Testis (tissue), 3 donors: ENCODE results near the gene CALD1. TPM values are rescaled to one million over a fixed set of nuclear protein-coding genes. Genes with fewer than 3 reads are reported as not detected.
A peak's percentile ranks its signal among the peaks of the same experiment; 100 is the strongest.

Experiments
- DNase-seq: peaks from one replicate; pipeline ENCODE4 v3.0.0-alpha.2; 2019
- H3K27ac ChIP-seq, 2 donors: fragments of 200-600 bp; sonication (generic); one replicate each; pipeline ENCODE4 v1.5.1; 2019
- H3K27me3 ChIP-seq: fragments of 200-600 bp; sonication (generic); one replicate; pipeline ENCODE4 v1.5.1; 2019
- H3K36me3 ChIP-seq: fragments of 200-600 bp; sonication (generic); one replicate; pipeline ENCODE4 v1.5.1; 2017; ENCODE audit warnings: low read depth; ENCODE audit errors: missing control alignments
- H3K4me1 ChIP-seq: fragments of 200-600 bp; sonication (generic); one replicate; pipeline ENCODE4 v1.5.1; 2019
- H3K4me3 ChIP-seq, 2 donors: fragments of 200-600 bp; sonication (generic); one replicate each; pipeline ENCODE4 v1.5.1; 2017 to 2019
- H3K9me3 ChIP-seq: fragments of 200-600 bp; sonication (generic); one replicate; pipeline ENCODE4 v1.5.1; 2017
- POLR2A ChIP-seq: fragments of 450-650 bp; IDR thresholded peaks from one replicate; pipeline ENCODE4 v1.6.1; 2017; ENCODE audit warnings: antibody characterized with exemption, mild to moderate bottlenecking, moderate library complexity
- whole genome bisulfite sequencing, 2 donors: methylation state at CpG; one replicate each; pipeline ENCODE4 v1.1.5; 2018; 5-methylcytosine and 5-hydroxymethylcytosine counted together
- intact Hi-C: fragments of 100-400 bp; cut with DNase I; formaldehyde crosslinking; loops from one replicate; pipeline ENCODE4 v1.15.1; 2023; ENCODE audit warnings: low total_unique reads
- polyA plus RNA-seq: library from polyadenylated mRNA; stranded (reverse); fragments of 350-450 nt; fragmentation: Illumina TruSeq; extraction: RNeasy Lipid Tissue Mini Kit (QIAGEN cat#74804); gene quantifications from one replicate; pipeline ENCODE4 v1.2.3, GENCODE V29; 2014; ENCODE audit warnings: low read depth, low replicate concordance; ENCODE audit not compliant: insufficient read depth
- total RNA-seq, 2 donors: library from RNA; depleted of rRNA; stranded (reverse); fragments of >200 nt; gene quantifications; one replicate each; pipeline ENCODE4 v1.2.3, GENCODE V29; 2016
- TF ChIP-seq, protein P1 (sequence below), 3 experiments: fragments of 450-650 bp in 2 of 3; fragments of 200-600 bp in 1 of 3; sonication (generic) in 1 of 3; IDR thresholded peaks; one replicate each; pipeline ENCODE4 v1.5.1; 2016 to 2019; ENCODE audit warnings: antibody characterized with exemption in 3 of 3, mild to moderate bottlenecking in 2 of 3, moderate library complexity in 1 of 3

CALD1 gene
- total and polyA plus RNA-seq, 3 donors from 2014 or later = 103 to 153 (median 135) TPM

DNA sequence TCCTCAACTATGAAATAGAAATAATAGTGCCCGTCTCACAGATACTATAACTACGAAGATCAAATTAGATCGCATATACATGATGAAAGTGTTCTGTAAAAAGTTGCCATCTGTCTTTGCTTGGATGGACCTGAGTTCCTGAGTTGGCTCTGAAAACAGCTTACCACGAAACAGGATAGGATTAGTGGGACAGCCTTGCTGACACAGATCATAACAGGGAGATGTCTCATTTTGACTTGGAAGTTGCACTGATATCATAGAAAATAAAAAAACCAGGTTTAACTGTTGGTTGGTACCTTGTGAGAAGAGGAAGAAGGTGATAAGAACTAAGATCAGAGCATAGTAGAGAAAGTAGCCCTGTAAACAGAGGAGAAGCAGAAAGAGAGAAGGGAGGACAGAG is 127.6 kb downstream of the CALD1 start:
- H3K4me1 ChIP-seq = peaks cover 9% of the 10 kb centered on the region

DNA sequence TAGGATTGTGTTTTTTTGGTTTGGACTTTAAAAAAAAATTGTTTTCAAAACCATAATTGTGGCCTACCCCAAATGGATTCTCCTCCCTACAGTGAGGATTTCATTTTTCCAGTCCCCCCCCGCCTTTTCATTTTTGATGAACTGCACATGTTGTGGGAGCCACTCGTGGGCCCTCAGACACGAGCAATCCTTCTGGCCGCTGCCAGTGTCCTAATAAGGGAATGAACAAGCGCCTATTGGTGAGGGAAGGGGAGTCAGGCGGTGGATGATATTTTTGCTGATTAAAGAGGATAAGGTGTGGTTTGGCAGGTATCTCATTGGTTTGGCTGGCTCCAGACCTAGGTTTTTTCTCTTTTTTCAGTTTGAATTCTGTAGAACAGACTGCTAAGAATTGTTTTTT is 128.2 kb downstream of the CALD1 start:
- no peaks in the 10 kb centered on the region for H3K27me3 ChIP-seq
- peaks cover 9% of the 10 kb centered on the region for H3K4me1 ChIP-seq
- H3K27ac ChIP-seq = peak overlapping the region in 1 of 2 donors; percentile 28
- no peaks in the 10 kb centered on the region for H3K9me3 ChIP-seq
- no peaks in the 10 kb centered on the region for H3K36me3 ChIP-seq
- intact Hi-C loops = no loop called here
- no peak for TF ChIP-seq POLR2A
- TF ChIP-seq, protein P1, sequence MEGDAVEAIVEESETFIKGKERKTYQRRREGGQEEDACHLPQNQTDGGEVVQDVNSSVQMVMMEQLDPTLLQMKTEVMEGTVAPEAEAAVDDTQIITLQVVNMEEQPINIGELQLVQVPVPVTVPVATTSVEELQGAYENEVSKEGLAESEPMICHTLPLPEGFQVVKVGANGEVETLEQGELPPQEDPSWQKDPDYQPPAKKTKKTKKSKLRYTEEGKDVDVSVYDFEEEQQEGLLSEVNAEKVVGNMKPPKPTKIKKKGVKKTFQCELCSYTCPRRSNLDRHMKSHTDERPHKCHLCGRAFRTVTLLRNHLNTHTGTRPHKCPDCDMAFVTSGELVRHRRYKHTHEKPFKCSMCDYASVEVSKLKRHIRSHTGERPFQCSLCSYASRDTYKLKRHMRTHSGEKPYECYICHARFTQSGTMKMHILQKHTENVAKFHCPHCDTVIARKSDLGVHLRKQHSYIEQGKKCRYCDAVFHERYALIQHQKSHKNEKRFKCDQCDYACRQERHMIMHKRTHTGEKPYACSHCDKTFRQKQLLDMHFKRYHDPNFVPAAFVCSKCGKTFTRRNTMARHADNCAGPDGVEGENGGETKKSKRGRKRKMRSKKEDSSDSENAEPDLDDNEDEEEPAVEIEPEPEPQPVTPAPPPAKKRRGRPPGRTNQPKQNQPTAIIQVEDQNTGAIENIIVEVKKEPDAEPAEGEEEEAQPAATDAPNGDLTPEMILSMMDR (IDR thresholded peaks at IDR 0.05) = no peak
- H3K4me3 ChIP-seq = no peak overlapping the region
- no peak for DNase-seq
- WGBS, 2 donors = 54 to 59% methylated on average over 5 to 6 of the region's 6 CpGs

More for the DNA sequence above, 127.6 kb downstream of the CALD1 start:
- H3K27ac ChIP-seq = peak overlapping the region in 1 of 2 donors; percentile 10
- DNase-seq = no peak
- H3K9me3 ChIP-seq = no peaks in the 10 kb centered on the region
- WGBS, 2 donors = 93% methylated on average over 4 of the region's 4 CpGs
- no peaks in the 10 kb centered on the region for H3K27me3 ChIP-seq
- intact Hi-C loops = no loop called here
- H3K36me3 ChIP-seq = no peaks in the 10 kb centered on the region
- no peak for TF ChIP-seq POLR2A
- TF ChIP-seq, protein P1 (IDR thresholded peaks at IDR 0.05) = no peak
- H3K4me3 ChIP-seq = no peak overlapping the region

DNA sequence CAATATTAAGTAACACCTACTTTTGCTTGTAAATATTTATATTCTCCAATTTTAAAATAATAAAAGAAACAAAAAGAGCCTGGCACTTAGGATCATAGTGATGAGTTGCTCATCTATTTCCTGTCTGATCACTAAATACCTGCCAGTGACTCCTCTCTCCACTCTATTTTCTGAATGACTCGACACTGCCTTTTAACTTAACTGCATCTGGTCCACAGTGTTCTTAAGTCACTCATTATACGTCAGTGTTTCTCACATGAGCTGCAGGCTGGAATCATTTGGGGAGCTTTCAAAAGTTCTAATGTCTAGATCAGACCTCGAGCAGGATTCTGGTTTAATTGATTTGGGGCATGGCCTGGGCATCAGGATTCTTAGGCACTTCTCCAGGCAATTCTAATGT is 128.9 kb downstream of the CALD1 start:
- TF ChIP-seq POLR2A = no peak
- TF ChIP-seq, protein P1 (IDR thresholded peaks at IDR 0.05) = no peak
- H3K27me3 ChIP-seq = no peaks in the 10 kb centered on the region
- H3K36me3 ChIP-seq = no peaks in the 10 kb centered on the region
- intact Hi-C loops = no loop called here
- WGBS, 2 donors = 49 to 67% methylated on average over 3 of the region's 3 CpGs
- peak overlapping the region in 1 of 2 donors; percentile 28 for H3K27ac ChIP-seq
- peaks cover 9% of the 10 kb centered on the region for H3K4me1 ChIP-seq
- no peak for DNase-seq
- no peaks in the 10 kb centered on the region for H3K9me3 ChIP-seq
- H3K4me3 ChIP-seq = no peak overlapping the region

DNA sequence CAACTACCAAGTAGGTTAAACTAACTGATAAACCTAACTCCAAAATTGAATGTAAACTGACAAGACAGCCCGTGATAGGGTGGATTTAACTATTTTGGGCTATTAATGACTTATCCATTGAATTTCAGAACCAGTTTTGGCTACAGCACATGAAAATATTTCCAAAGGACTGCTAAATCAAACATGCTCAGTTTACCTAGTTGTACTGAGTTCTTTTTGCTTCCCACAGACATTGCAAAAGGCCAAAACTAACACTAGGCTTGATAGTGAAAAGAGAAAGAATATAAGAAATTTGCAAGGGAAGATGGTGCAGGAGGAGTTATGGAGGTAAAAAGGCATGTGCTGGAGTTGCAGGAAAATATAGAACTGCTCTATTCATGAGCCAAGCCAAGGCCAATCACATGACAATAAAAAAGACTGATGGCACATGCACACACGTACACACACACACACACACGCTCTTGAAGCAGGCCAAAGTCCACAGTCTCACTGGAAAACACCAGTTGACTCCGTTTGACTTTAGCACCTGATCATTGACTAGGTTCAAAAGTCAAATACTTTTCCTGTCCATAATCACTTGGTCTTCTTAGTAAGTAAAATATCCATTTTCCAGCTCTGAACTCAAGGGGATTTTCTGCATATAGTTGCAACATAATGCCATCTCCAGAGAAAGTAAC is 130.9 kb downstream of the CALD1 start:
- TF ChIP-seq POLR2A = no peak
- TF ChIP-seq, protein P1 (IDR thresholded peaks at IDR 0.05) = no peak
- no peaks in the 10 kb centered on the region for H3K27me3 ChIP-seq
- no peak overlapping the region for H3K27ac ChIP-seq
- DNase-seq = no peak
- intact Hi-C loops = no loop called here
- H3K9me3 ChIP-seq = no peaks in the 10 kb centered on the region
- no peak overlapping the region for H3K4me3 ChIP-seq
- no peaks in the 10 kb centered on the region for H3K36me3 ChIP-seq
- 68 to 74% methylated on average over 4 of the region's 4 CpGs for WGBS, 2 donors
- H3K4me1 ChIP-seq = no peaks in the 10 kb centered on the region

DNA sequence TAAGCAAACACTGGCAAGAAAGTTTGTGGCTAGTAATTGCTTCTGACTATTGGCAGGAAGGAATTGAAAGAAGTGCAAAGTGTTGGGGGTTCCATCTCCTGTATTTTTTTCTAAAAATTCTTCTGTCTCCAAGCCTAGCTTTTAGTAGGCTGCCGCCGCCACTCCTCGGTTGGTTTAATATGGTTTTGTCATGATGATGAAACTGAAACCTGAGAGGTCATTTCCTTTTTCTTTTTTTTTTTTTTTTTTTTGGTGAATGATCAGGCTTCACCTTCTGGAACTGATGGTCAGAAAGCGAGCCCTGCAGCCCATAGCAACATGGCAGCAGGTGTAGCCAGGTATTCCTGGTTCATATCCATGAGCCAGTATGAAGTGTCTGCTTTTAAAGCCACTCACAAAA is 131.5 kb downstream of the CALD1 start:
- no peaks in the 10 kb centered on the region for H3K27me3 ChIP-seq
- no peaks in the 10 kb centered on the region for H3K36me3 ChIP-seq
- TF ChIP-seq POLR2A = no peak
- TF ChIP-seq, protein P1 (IDR thresholded peaks at IDR 0.05) = no peak
- WGBS, 2 donors = 92 to 96% methylated on average over 4 of the region's 4 CpGs
- intact Hi-C loops = no loop called here
- no peak overlapping the region for H3K27ac ChIP-seq
- no peaks in the 10 kb centered on the region for H3K4me1 ChIP-seq
- no peak overlapping the region for H3K4me3 ChIP-seq
- DNase-seq = no peak
- H3K9me3 ChIP-seq = no peaks in the 10 kb centered on the region
